ENCODE measurements around the gene CLDN20.
A peak's percentile ranks its signal among the peaks of the same experiment; 100 is the strongest.
"Not testable (repeated sequence)": the region's sequence is repeated elsewhere in the genome, so short reads cannot be mapped to it uniquely, and the experiment has no call there.

CLDN20 gene

GRCh38 chr6:155263373-155264063, at the start of gene CLDN20:
Gene CLDN20, plus strand, starts transcription at chr6:155264013. Its CDS starts 11,707 bp downstream, at chr6:155275720.
- DNase-seq: no peak

GRCh38 chr6:155215906-155216305, 47.9 kb upstream of the CLDN20 start:
- no peak for DNase-seq

GRCh38 chr6:155216312-155217046, 47.3 kb upstream of the CLDN20 start:
- DNase-seq: no peak

- DNase-seq: not testable (repeated sequence)
These were observed 45.1 kb upstream of the CLDN20 start for GRCh38 chr6:155218711-155219110.

GRCh38 chr6:155219299-155219698, 44.5 kb upstream of the CLDN20 start:
- DNase-seq: no peak

GRCh38 chr6:155219858-155220301, 43.9 kb upstream of the CLDN20 start:
- DNase-seq: no peak

GRCh38 chr6:155221086-155221485, 42.7 kb upstream of the CLDN20 start:
- no peak for DNase-seq

GRCh38 chr6:155222506-155222905, 41.3 kb upstream of the CLDN20 start:
- DNase-seq: no peak

GRCh38 chr6:155223646-155224451, 40.0 kb upstream of the CLDN20 start:
- DNase-seq: peak; percentile 27 to 45

GRCh38 chr6:155224618-155225017, 39.2 kb upstream of the CLDN20 start:
- no peak for DNase-seq

GRCh38 chr6:155227046-155227445, 36.8 kb upstream of the CLDN20 start:
- DNase-seq: no peak

- DNase-seq: no peak
These were observed 35.2 kb upstream of the CLDN20 start for GRCh38 chr6:155228546-155229166.

- not testable (repeated sequence) for DNase-seq
These were observed 32.8 kb upstream of the CLDN20 start for GRCh38 chr6:155230975-155231374.

- DNase-seq: no peak
These were observed 31.0 kb upstream of the CLDN20 start for GRCh38 chr6:155232848-155233247.

- no peak for DNase-seq
These were observed 29.6 kb upstream of the CLDN20 start for GRCh38 chr6:155234167-155234566.

GRCh38 chr6:155234687-155235086, 29.1 kb upstream of the CLDN20 start:
- no peak for DNase-seq

- DNase-seq: no peak
These were observed 28.7 kb upstream of the CLDN20 start for GRCh38 chr6:155235087-155235486.

- DNase-seq: no peak
These were observed 26.2 kb upstream of the CLDN20 start for GRCh38 chr6:155237613-155238012.

GRCh38 chr6:155240905-155241600, 22.8 kb upstream of the CLDN20 start:
- no peak for DNase-seq

GRCh38 chr6:155241966-155242365, 21.8 kb upstream of the CLDN20 start:
- no peak for DNase-seq

GRCh38 chr6:155244434-155244833, 19.4 kb upstream of the CLDN20 start:
- no peak for DNase-seq

- no peak for DNase-seq
These were observed 18.6 kb upstream of the CLDN20 start for GRCh38 chr6:155245193-155245592.

Data from SW 1271 (cell line).